Measurements from ENCODE around the gene COX18. TPM values are rescaled to one million over a fixed set of nuclear protein-coding genes. Genes with fewer than 3 reads are reported as not detected.

Gene COX18
- total RNA-seq, 2 experiments from 2014 or later: 25.7 to 26.8 TPM

Other genes starting within 250 kb of the COX18 start
- 10 to 100 TPM; 50.8 to 53.1 TPM for gene ANKRD17, start 189.1 kb upstream of the COX18 start, total RNA-seq

Data from activated CD8-positive, alpha-beta T cell treated with anti-CD3 and anti-CD28 coated beads for 36 hours (primary cell).